HepG2 (cell line): Measurements from ENCODE around the gene SQOR. TPM values are rescaled to one million over a fixed set of nuclear protein-coding genes. Genes with fewer than 3 reads are reported as not detected.
A peak's percentile ranks its signal among the peaks of the same experiment; 100 is the strongest.

Source experiments
- DMAP1 ChIP-seq: IDR thresholded peaks from 2 replicates; pipeline ENCODE4 v1.6.1; 2016
- ELF3 ChIP-seq: IDR thresholded peaks from 2 replicates; pipeline ENCODE4 v1.6.1; 2016; ENCODE audit warnings: missing genetic modification reagents, missing compliant biosample characterization
- SMC3 ChIP-seq: IDR thresholded peaks from 2 replicates; pipeline ENCODE4 v1.6.1; 2011; ENCODE audit warnings: low read length, improper control_type of control experiment
- TEAD3 ChIP-seq: optimal IDR thresholded peaks from 2 replicates; pipeline ENCODE3; 2016; ENCODE audit warnings: borderline replicate concordance
- YEATS4 ChIP-seq: sonication (generic); formaldehyde crosslinking; IDR thresholded peaks from 2 replicates; pipeline ENCODE4 v1.4.0; 2020; ENCODE audit warnings: missing genetic modification reagents, borderline replicate concordance
- ZMYM2 ChIP-seq: sonication (generic); formaldehyde crosslinking; IDR thresholded peaks from 2 replicates; pipeline ENCODE4 v1.8.0; 2022; ENCODE audit warnings: mild to moderate bottlenecking, missing genetic modification reagents
- ZMYM4 ChIP-seq: sonication (generic); formaldehyde crosslinking; IDR thresholded peaks from 2 replicates; pipeline ENCODE4 v1.8.1; 2023; ENCODE audit warnings: mild to moderate bottlenecking, missing genetic modification reagents
- ZNF333 ChIP-seq: sonication (generic); formaldehyde crosslinking; IDR thresholded peaks from 2 replicates; pipeline ENCODE4 v1.4.0; 2020; ENCODE audit warnings: mild to moderate bottlenecking, missing genetic modification reagents, borderline replicate concordance
- ZNF552 ChIP-seq: sonication (generic); formaldehyde crosslinking; IDR thresholded peaks from 2 replicates; pipeline ENCODE4 v1.9.0; 2022; ENCODE audit warnings: missing genetic modification reagents, mild to moderate bottlenecking, borderline replicate concordance
- ZNF777 ChIP-seq: sonication (generic); formaldehyde crosslinking; IDR thresholded peaks from 2 replicates; pipeline ENCODE4 v1.4.0; 2020; ENCODE audit warnings: missing genetic modification reagents
- polyA plus RNA-seq, 8 experiments: library from polyadenylated mRNA; depleted of rRNA in 3 of 8; stranded (reverse) in 7 of 8; unstranded in 1 of 8; fragments of >200 nt; fragmentation: Illumina TruSeq in 4 of 8; extraction: Trizol in 4 of 8; gene quantifications; 2 replicates each; pipeline versions ENCODE4 v1.2.1 to v1.2.3, GENCODE V29; 2011 to 2016; ENCODE audit warnings: low read depth in 4 of 8, missing spikeins in 1 of 8, mixed read lengths in 1 of 8; ENCODE audit not compliant: insufficient read depth in 1 of 8
- total RNA-seq, 5 experiments: library from RNA; depleted of rRNA; stranded (reverse); fragments of >200 nt; fragmentation: Illumina TruSeq; extraction: Trizol; gene quantifications; 2 replicates each; pipeline ENCODE4 v1.2.3, GENCODE V29; 2016; ENCODE audit warnings: low read depth in 1 of 5
- TF ChIP-seq, protein P1 (sequence below): sonication (generic); formaldehyde crosslinking; IDR thresholded peaks from 2 replicates; pipeline ENCODE4 v1.5.0; 2020; ENCODE audit warnings: missing genetic modification reagents
- TF ChIP-seq, protein P2 (sequence below), 2 experiments: sonication (generic) in 1 of 2; formaldehyde crosslinking in 1 of 2; IDR thresholded peaks; 2 replicates each; pipeline versions ENCODE4 v1.4.0 to v1.6.1; 2018 to 2020; ENCODE audit warnings: missing genetic modification reagents in 2 of 2, borderline replicate concordance in 1 of 2, low read depth in 1 of 2, mild to moderate bottlenecking in 1 of 2, missing biosample characterization in 1 of 2
- TF ChIP-seq, protein P3 (sequence below), 2 experiments: sonication (generic) in 1 of 2; formaldehyde crosslinking in 1 of 2; IDR thresholded peaks; 2 replicates each; pipeline versions ENCODE4 v1.5.1 to v1.6.1; 2011 to 2020; ENCODE audit warnings: borderline replicate concordance in 1 of 2, low read depth in 1 of 2, low read length in 1 of 2, mild to moderate bottlenecking in 1 of 2, missing genetic modification reagents in 1 of 2, moderate library complexity in 1 of 2
- TF ChIP-seq, protein P4 (sequence below): sonication (generic); formaldehyde crosslinking; IDR thresholded peaks from 2 replicates; pipeline ENCODE4 v1.4.0; 2020; ENCODE audit warnings: missing genetic modification reagents
- TF ChIP-seq, protein P5 (sequence below): sonication (generic); formaldehyde crosslinking; IDR thresholded peaks from 2 replicates; pipeline ENCODE4 v1.4.0; 2020; ENCODE audit warnings: mild to moderate bottlenecking, missing genetic modification reagents

The SQOR gene
- total and polyA plus RNA-seq, 2 of the 13 experiments (the other 11 are each of a cell fraction or from before 2014, with no cell fraction given): 19.3 to 19.4 TPM

DNA sequence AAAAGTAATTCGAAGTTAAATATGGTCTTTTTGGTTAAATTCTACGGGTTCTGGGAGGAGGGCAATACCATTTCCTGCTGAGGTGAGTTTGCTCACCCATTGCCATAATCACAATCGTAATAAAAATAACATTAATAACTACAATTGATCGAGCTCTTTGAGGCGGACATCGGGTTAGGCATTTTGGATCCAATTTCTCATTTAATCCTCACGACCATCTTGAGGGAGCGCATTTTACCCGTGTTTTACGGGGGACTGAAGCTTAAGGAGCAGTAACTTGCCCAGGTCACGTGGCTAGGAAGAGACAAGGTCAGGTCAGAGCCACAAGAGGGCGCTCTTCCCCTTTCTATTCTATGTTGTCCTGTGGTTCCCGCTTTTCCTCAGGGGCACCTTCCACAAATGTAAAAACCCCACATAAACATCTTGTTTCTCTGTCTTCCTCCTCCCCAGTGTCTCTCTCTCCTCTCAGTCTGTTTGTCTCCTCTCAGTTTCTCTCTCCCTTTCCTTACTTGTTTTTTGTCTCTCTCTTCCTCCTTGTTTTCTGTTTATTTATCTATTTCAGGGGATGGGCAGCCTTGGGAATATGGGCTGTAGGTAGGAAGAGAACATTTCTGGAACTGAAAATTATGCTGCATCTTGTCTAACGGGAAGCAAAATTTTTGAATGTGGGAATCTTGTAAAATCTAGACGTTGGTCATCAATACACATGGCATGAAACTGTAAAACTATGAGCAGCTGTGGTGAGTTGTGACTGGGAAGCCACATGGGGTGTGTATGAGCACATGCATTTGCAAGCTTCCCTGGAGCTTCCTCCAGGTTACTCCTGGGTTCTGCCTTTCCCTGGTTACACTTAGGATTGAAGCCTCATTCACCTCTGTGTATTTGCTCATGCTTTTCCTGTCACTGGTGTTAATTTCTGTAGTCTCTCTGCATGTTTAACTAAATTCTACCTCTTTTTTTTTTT is 71.0 kb downstream of the SQOR start (continued):
- TF ChIP-seq YEATS4: peak; percentile 64; the same call in 1 of the 2 replicates
- TF ChIP-seq, protein P1, sequence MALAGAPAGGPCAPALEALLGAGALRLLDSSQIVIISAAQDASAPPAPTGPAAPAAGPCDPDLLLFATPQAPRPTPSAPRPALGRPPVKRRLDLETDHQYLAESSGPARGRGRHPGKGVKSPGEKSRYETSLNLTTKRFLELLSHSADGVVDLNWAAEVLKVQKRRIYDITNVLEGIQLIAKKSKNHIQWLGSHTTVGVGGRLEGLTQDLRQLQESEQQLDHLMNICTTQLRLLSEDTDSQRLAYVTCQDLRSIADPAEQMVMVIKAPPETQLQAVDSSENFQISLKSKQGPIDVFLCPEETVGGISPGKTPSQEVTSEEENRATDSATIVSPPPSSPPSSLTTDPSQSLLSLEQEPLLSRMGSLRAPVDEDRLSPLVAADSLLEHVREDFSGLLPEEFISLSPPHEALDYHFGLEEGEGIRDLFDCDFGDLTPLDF: peak; percentile 41; the same call in 1 of the 2 replicates
- peak; percentile 50; the same call in 1 of the 2 replicates for TF ChIP-seq ZNF777 (CRISPR knock-in tag)
- peak; percentile 27 for TF ChIP-seq TEAD3 (CRISPR knock-in tag)
- TF ChIP-seq ZMYM2 (CRISPR knock-in tag): no peak
- peak; percentile 79 for TF ChIP-seq SMC3
- TF ChIP-seq, protein P2, sequence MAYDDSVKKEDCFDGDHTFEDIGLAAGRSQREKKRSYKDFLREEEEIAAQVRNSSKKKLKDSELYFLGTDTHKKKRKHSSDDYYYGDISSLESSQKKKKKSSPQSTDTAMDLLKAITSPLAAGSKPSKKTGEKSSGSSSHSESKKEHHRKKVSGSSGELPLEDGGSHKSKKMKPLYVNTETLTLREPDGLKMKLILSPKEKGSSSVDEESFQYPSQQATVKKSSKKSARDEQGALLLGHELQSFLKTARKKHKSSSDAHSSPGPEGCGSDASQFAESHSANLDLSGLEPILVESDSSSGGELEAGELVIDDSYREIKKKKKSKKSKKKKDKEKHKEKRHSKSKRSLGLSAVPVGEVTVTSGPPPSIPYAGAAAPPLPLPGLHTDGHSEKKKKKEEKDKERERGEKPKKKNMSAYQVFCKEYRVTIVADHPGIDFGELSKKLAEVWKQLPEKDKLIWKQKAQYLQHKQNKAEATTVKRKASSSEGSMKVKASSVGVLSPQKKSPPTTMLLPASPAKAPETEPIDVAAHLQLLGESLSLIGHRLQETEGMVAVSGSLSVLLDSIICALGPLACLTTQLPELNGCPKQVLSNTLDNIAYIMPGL (CRISPR knock-in tag; IDR thresholded peaks at IDR 0.05; ENCODE audit: borderline replicate concordance in 1 of 2, low read depth in 1 of 2): peak; percentile 17 to 62; a peak in 3 of 4 replicates
- TF ChIP-seq, protein P3, sequence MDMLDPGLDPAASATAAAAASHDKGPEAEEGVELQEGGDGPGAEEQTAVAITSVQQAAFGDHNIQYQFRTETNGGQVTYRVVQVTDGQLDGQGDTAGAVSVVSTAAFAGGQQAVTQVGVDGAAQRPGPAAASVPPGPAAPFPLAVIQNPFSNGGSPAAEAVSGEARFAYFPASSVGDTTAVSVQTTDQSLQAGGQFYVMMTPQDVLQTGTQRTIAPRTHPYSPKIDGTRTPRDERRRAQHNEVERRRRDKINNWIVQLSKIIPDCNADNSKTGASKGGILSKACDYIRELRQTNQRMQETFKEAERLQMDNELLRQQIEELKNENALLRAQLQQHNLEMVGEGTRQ (IDR thresholded peaks at IDR 0.05; ENCODE audit: low read depth, low read length): peak; percentile 86
- TF ChIP-seq, protein P3 (CRISPR knock-in tag; IDR thresholded peaks at IDR 0.05; ENCODE audit: borderline replicate concordance): peak; percentile 93; the same call in 1 of the 2 replicates
- TF ChIP-seq DMAP1 (CRISPR knock-in tag): peak; percentile 24; the same call in 1 of the 2 replicates
- peak; percentile 16; the same call in 1 of the 2 replicates for TF ChIP-seq ELF3 (CRISPR knock-in tag)
- no peak for TF ChIP-seq ZNF333 (CRISPR knock-in tag)
- TF ChIP-seq ZMYM4: peak; percentile 36; the same call in 1 of the 2 replicates
- no peak for TF ChIP-seq ZNF552 (CRISPR knock-in tag)
- TF ChIP-seq, protein P4, sequence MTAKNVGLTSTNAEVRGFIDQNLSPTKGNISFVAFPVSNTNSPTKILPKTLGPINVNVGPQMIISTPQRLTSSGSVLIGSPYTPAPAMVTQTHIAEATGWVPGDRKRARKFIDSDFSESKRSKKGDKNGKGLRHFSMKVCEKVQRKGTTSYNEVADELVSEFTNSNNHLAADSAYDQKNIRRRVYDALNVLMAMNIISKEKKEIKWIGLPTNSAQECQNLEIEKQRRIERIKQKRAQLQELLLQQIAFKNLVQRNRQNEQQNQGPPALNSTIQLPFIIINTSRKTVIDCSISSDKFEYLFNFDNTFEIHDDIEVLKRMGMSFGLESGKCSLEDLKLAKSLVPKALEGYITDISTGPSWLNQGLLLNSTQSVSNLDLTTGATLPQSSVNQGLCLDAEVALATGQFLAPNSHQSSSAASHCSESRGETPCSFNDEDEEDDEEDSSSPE (CRISPR knock-in tag): 0 out of 2 replicates have a peak, but pooled peaks have one; percentile 23
- TF ChIP-seq, protein P5, sequence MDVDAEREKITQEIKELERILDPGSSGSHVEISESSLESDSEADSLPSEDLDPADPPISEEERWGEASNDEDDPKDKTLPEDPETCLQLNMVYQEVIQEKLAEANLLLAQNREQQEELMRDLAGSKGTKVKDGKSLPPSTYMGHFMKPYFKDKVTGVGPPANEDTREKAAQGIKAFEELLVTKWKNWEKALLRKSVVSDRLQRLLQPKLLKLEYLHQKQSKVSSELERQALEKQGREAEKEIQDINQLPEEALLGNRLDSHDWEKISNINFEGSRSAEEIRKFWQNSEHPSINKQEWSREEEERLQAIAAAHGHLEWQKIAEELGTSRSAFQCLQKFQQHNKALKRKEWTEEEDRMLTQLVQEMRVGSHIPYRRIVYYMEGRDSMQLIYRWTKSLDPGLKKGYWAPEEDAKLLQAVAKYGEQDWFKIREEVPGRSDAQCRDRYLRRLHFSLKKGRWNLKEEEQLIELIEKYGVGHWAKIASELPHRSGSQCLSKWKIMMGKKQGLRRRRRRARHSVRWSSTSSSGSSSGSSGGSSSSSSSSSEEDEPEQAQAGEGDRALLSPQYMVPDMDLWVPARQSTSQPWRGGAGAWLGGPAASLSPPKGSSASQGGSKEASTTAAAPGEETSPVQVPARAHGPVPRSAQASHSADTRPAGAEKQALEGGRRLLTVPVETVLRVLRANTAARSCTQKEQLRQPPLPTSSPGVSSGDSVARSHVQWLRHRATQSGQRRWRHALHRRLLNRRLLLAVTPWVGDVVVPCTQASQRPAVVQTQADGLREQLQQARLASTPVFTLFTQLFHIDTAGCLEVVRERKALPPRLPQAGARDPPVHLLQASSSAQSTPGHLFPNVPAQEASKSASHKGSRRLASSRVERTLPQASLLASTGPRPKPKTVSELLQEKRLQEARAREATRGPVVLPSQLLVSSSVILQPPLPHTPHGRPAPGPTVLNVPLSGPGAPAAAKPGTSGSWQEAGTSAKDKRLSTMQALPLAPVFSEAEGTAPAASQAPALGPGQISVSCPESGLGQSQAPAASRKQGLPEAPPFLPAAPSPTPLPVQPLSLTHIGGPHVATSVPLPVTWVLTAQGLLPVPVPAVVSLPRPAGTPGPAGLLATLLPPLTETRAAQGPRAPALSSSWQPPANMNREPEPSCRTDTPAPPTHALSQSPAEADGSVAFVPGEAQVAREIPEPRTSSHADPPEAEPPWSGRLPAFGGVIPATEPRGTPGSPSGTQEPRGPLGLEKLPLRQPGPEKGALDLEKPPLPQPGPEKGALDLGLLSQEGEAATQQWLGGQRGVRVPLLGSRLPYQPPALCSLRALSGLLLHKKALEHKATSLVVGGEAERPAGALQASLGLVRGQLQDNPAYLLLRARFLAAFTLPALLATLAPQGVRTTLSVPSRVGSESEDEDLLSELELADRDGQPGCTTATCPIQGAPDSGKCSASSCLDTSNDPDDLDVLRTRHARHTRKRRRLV (CRISPR knock-in tag): no peak
